Aorta (tissue), 5 donors: ENCODE results near the gene SLCO4A1. TPM values are rescaled to one million over a fixed set of nuclear protein-coding genes. Genes with fewer than 3 reads are reported as not detected.

ENCODE experiments used
- ATAC-seq: fragments of 200-7000 bp; cut with Tn5 transposase; one replicate; pipeline ENCODE4 v1.9.1; 2022; ENCODE audit warnings: moderate library complexity; ENCODE audit not compliant: low FRiP score
- DNase-seq, 2 donors: peaks; one replicate each; pipeline ENCODE4 v3.0.0-alpha.2; 2020
- H3K27ac ChIP-seq, 2 donors: one replicate each; pipeline ENCODE4 v1.5.1; 2013; ENCODE audit warnings: low read length in 2 of 2, mild to moderate bottlenecking in 2 of 2, moderate library complexity in 2 of 2, control low read depth in 1 of 2, inconsistent platforms in 1 of 2, low read depth in 1 of 2
- H3K27me3 ChIP-seq, 2 donors: one replicate each; pipeline ENCODE4 v1.6.1; 2013; ENCODE audit warnings: control low read depth in 1 of 2, low read length in 1 of 2, mild to moderate bottlenecking in 1 of 2, moderate library complexity in 1 of 2; ENCODE audit not compliant: insufficient read depth in 2 of 2, control insufficient read depth in 1 of 2
- H3K36me3 ChIP-seq, 2 donors: one replicate each; pipeline ENCODE4 v1.6.1; 2013; ENCODE audit warnings: control low read depth in 1 of 2, low read length in 1 of 2, mild to moderate bottlenecking in 1 of 2; ENCODE audit not compliant: insufficient read depth in 2 of 2, control insufficient read depth in 1 of 2
- H3K4me1 ChIP-seq, 2 donors: one replicate each; pipeline ENCODE4 v1.6.1; 2013; ENCODE audit warnings: low read length in 2 of 2, control low read depth in 1 of 2, mild to moderate bottlenecking in 1 of 2, moderate library complexity in 1 of 2; ENCODE audit not compliant: insufficient read depth in 2 of 2, control insufficient read depth in 1 of 2
- H3K4me3 ChIP-seq, 2 donors: one replicate each; pipeline ENCODE4 v1.5.1; 2013; ENCODE audit warnings: low read length in 2 of 2, control low read depth in 1 of 2, mild to moderate bottlenecking in 1 of 2
- H3K9me3 ChIP-seq: one replicate; pipeline ENCODE4 v1.6.1; 2013; ENCODE audit warnings: mild to moderate bottlenecking, low read length; ENCODE audit not compliant: control insufficient read depth
- WGBS, 2 donors: extraction: QIAGEN DNeasy Blood & Tissue Kit; methylation state at CpG; one replicate each; pipeline ENCODE4 v1.1.7; 2013; 5-methylcytosine and 5-hydroxymethylcytosine counted together
- intact Hi-C, 2 donors: fragments of 100-400 bp; cut with DNase I; formaldehyde crosslinking; loops; one replicate each; pipeline versions ENCODE4 v1.14.2 to v1.15.0; 2022
- long read RNA-seq, 2 donors: library from polyadenylated mRNA; unstranded; transcript quantifications; one replicate each; pipeline ENCODE4 v2.0.0, GENCODE V29; 2020 to 2021
- polyA plus RNA-seq, 2 donors: library from polyadenylated mRNA; stranded (reverse); fragments of 200-250 nt; gene quantifications; one replicate each; pipeline ENCODE4 v1.2.3, GENCODE V29; 2013
- total RNA-seq, 2 donors: library from RNA; stranded (reverse); fragmentation: NEBNext Ultra II Directional; extraction: Animal tissue kit (Norgen Biotek cat#: 25700); gene quantifications; one replicate each; pipeline ENCODE4 v1.2.1, GENCODE V29; 2021
- donor health status: healthy with polysubstance abuse.
- donor health status: Bipolar disorder and iron deficiency.
- donor health status: DM: no; HTN: no; CAD: no.
- donor health status: DM: no; HTN: no; CAD: no.
- donor health status: DM: yes; HTN: yes; CAD: no.

Gene SLCO4A1
- total RNA-seq (10 to 100 TPM; 13.9 to 14.6 TPM), polyA plus RNA-seq (1 to 10 TPM; 1.0 to 4.1 TPM)
- long read RNA-seq, donor 1, transcript SLCO4A1-202 (11 exons, 2,665 nt), result major isoform, 27 of 81 reads
- long read RNA-seq, donor 1, transcript SLCO4A1-201 (12 exons, 2,776 nt), result minor isoform, 6 of 81 reads
- long read RNA-seq, donor 1, partial matches to known transcripts, result 17 of 81 reads
- long read RNA-seq, donor 1, other reads (novel, unspliced or antisense), result 26 of 81 reads
- long read RNA-seq, donor 2, transcript SLCO4A1-202 (11 exons, 2,665 nt), result major isoform, 7 of 22 reads
- long read RNA-seq, donor 2, partial matches to known transcripts, result 3 of 22 reads
- long read RNA-seq, donor 2, other reads (novel, unspliced or antisense), result 9 of 22 reads

DNA sequence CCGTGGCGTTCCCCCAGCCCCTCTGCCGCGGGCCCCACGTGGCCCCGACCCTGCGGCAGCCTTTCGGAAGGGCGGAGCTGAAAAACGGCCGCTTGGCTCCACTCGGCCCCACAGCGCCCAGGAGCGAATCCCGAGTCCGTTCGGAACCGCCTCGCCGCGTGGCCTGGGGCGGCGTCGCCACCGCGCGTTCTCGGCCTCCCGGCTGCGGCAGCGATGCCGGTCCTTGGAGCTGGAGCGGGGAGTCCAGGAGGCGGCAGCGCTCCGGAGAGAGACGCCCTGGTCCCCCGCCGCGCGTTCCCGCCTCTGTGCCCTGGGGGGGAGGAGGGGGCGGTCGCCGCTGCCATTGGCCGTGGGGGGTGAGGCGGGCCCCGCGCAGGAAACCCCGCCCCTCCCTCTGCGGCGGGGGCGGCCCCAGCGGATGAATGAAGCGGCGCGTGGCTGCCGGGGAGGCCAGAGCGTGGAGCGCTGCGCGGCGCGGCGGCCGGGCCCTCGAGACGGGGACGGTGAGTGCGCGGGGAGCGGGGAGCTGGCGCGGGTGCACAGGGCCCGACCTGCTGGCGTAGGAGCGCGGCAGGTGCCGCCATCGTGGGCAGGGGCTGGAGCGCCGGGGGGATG is at the start of gene SLCO4A1:
SLCO4A1 (plus strand) TSS at position 453 of the 615 bp plus-strand sequence. CDS start 13,952 bp downstream, outside the sequence.
- Histone ChIP-seq H3K27me3 (no peaks in the 10 kb centered on the region), H3K36me3 (no peaks in the 10 kb centered on the region), H3K4me3 (peak within 1 kb of the TSS in 1 of 2 donors; percentile 8), H3K9me3 (no peaks in the 10 kb centered on the region), H3K27ac (no peak within 1 kb of the TSS), H3K4me1 (no peaks in the 10 kb centered on the region)
- intact Hi-C loops, result no loop called here
- ATAC-seq (peak; percentile 82), DNase-seq (peak; percentile 80 to 91)
- 0 to 1% methylated on average over 41 to 82 of the region's 82 CpGs for WGBS, 2 donors

DNA sequence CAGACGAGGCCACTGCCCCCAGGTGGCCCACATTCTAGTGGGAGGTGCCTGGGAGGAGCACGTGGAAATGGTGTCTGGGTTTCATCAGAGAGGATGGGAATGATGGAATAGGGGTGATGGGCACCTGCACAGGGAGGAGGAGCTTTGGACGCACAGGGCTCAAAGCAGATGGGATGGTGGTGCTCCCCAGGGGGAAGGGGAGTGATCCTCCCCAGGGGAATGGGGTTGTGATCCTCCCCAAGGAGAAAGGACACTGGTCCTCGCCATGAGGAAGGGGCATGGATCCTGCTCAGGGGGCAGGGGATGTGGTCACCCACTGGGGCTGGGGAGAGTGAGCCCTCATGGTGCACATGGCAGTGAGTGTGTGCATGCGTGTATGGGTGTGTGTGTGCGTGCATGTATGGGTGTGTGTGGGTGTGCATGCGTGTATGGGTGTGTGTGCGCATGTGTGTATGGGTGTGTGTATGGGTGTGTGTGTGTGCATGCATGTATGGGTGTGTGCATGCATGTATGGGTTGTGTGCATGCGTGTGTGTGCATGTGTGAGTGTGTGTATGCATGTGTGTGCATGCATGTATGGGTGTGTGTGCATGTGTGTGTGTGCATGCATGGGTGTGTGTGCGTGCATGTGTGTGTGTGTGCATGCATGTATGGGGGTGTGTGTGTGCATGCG is 49.7 kb upstream of the SLCO4A1 start:
- Histone ChIP-seq H3K27ac (no peak overlapping the region), H3K9me3 (no peaks in the 10 kb centered on the region), H3K36me3 (no peaks in the 10 kb centered on the region), H3K4me3 (no peak overlapping the region), H3K27me3 (no peaks in the 10 kb centered on the region), H3K4me1 (no peaks in the 10 kb centered on the region)
- WGBS, 2 donors, result 72 to 83% methylated on average over 11 of the region's 11 CpGs
- intact Hi-C loops, result no loop called here
- DNase-seq (no peak), ATAC-seq (no peak)

GRCh38 chr20:62593616-62594015 is 48.7 kb upstream of the SLCO4A1 start:
- Histone ChIP-seq H3K4me1 (no peaks in the 10 kb centered on the region), H3K9me3 (no peaks in the 10 kb centered on the region), H3K36me3 (no peaks in the 10 kb centered on the region), H3K27me3 (no peaks in the 10 kb centered on the region), H3K4me3 (no peak overlapping the region), H3K27ac (no peak overlapping the region)
- DNase-seq, result no peak
- intact Hi-C loops, result no loop called here
- no peak for ATAC-seq
- 67% methylated on average over 3 of the region's 3 CpGs for WGBS, 2 donors

DNA sequence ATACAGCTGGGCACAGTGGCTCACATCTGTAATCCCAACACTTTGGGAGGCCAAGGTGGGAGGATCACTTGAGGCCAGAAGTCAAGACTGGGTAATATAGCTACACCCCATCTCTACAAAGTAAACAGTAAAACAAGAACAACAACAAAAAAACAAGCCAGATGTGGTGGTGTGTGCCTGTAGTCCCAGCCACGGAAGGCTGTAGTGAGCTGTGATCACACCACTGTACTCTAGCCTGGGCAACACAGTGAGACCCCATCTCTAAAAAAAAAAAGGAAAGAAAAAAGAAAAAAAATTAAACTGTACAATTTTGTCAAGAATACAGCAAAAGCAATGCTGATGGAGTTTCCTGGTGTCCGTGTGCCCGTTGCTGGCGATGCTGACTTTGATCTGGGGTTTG is 47.2 kb upstream of the SLCO4A1 start:
- Histone ChIP-seq H3K9me3 (no peaks in the 10 kb centered on the region), H3K27me3 (no peaks in the 10 kb centered on the region), H3K4me1 (no peaks in the 10 kb centered on the region), H3K4me3 (no peak overlapping the region), H3K36me3 (no peaks in the 10 kb centered on the region), H3K27ac (no peak overlapping the region)
- no peak for DNase-seq
- intact Hi-C loops, result no loop called here
- WGBS, 2 donors, result 68 to 69% methylated on average over 4 of the region's 4 CpGs
- ATAC-seq, result no peak

GRCh38 chr20:62595491-62595890 is 46.8 kb upstream of the SLCO4A1 start:
- intact Hi-C loops, result no loop called here
- H3K36me3 ChIP-seq, result no peaks in the 10 kb centered on the region
- H3K4me3 ChIP-seq, result no peak overlapping the region
- H3K4me1 ChIP-seq, result no peaks in the 10 kb centered on the region
- H3K9me3 ChIP-seq, result no peaks in the 10 kb centered on the region
- DNase-seq, result peak in 1 of 2 donors; percentile 71
- no peak overlapping the region for H3K27ac ChIP-seq
- 28 to 29% methylated on average over 15 of the region's 15 CpGs for WGBS, 2 donors
- no peaks in the 10 kb centered on the region for H3K27me3 ChIP-seq
- ATAC-seq, result no peak

DNA sequence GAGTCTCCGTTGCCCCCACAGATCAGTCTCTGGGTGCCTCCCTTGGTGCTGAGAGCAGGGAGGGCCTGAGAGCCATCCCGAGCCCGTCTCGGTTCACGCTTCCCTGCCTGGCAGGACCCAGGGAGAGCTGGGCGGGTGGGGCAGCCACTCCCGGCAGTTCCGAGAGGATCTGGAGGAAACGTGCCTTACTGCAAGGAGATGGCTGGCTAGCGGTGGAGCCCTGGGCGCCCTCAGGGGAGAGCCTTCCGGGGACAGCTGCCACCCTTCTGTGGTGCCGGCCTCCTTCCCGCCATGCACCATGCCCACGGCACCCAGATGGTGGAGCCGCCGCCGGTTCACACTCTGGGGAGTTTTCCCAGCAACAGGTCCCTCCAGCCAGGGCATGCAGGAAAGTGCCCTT is 45.8 kb upstream of the SLCO4A1 start:
- no peaks in the 10 kb centered on the region for H3K27me3 ChIP-seq
- H3K36me3 ChIP-seq, result no peaks in the 10 kb centered on the region
- H3K4me1 ChIP-seq, result no peaks in the 10 kb centered on the region
- H3K27ac ChIP-seq, result no peak overlapping the region
- intact Hi-C loops, result no loop called here
- ATAC-seq (no peak), DNase-seq (no peak)
- WGBS, 2 donors, result 68% methylated on average over 13 to 18 of the region's 18 CpGs
- no peak overlapping the region for H3K4me3 ChIP-seq
- no peaks in the 10 kb centered on the region for H3K9me3 ChIP-seq

GRCh38 chr20:62596921-62597320 is 45.4 kb upstream of the SLCO4A1 start:
- Histone ChIP-seq H3K9me3 (no peaks in the 10 kb centered on the region), H3K27ac (no peak overlapping the region), H3K27me3 (no peaks in the 10 kb centered on the region), H3K4me3 (no peak overlapping the region), H3K36me3 (no peaks in the 10 kb centered on the region), H3K4me1 (no peaks in the 10 kb centered on the region)
- intact Hi-C loops, result no loop called here
- no peak for ATAC-seq
- DNase-seq, result no peak
- WGBS, 2 donors, result 80 to 84% methylated on average over 10 of the region's 10 CpGs

DNA sequence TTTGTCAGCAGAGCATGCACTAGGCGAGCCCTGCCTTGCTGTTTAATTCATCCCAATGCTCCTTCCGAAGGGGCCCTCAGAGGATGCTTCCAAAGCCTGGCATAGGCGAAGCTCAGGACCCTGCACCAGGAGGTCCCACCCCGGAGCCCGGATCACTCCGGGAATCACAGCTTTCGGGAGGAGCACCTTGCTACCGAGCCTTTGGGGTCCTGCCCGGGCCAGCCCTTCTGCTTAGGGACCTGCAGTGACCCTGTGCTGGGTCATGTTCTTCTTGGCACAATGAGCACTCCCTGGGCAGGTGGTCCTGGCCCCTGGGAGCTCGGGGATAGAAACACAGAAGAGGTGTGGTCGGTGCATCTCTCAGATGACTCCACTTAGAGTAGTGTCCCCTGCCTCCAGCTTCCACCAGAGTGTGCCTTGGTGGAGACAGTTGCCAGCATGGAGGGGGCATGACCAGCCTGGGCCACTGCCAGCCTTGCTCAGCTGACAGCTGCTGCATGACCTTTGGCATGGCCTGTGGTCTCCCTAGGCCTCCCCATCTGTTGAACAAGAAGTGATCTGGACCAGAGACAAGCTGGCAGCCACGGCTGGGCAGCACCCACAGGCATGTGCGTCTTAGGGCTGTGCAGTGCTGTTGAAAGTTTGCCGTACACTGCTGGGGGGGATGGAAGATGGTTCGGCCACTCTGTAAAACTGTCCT is 44.7 kb upstream of the SLCO4A1 start:
- Histone ChIP-seq H3K36me3 (no peaks in the 10 kb centered on the region), H3K4me1 (no peaks in the 10 kb centered on the region), H3K27ac (no peak overlapping the region), H3K27me3 (no peaks in the 10 kb centered on the region), H3K4me3 (no peak overlapping the region), H3K9me3 (no peaks in the 10 kb centered on the region)
- 78 to 81% methylated on average over 15 of the region's 15 CpGs for WGBS, 2 donors
- intact Hi-C loops, result no loop called here
- no peak for ATAC-seq
- no peak for DNase-seq
